Neural cell (in vitro differentiated cells): ENCODE results near the gene DNAJC21. TPM values are rescaled to one million over a fixed set of nuclear protein-coding genes. Genes with fewer than 3 reads are reported as not detected.
A peak's percentile ranks its signal among the peaks of the same experiment; 100 is the strongest.

ENCODE experiments used
- H2AFZ ChIP-seq: fragments of 200-600, 300-800 bp; sonication (generic), shearing (Covaris generic); 2 replicates; pipeline ENCODE4 v1.6.0; 2014; ENCODE audit warnings: low read depth, mild to moderate bottlenecking, antibody characterized with exemption, low read length, moderate library complexity
- H3F3A ChIP-seq: fragments of 200-600 bp; shearing (Covaris generic); 2 replicates; pipeline ENCODE4 v1.6.1; 2016; ENCODE audit warnings: mild to moderate bottlenecking, moderate library complexity, mixed read lengths, antibody characterized with exemption, low read length; ENCODE audit not compliant: insufficient read depth, poor library complexity, severe bottlenecking
- H3K27ac ChIP-seq: fragments of 200-600, 300-800 bp; sonication (generic), shearing (Covaris generic); 2 replicates; pipeline ENCODE4 v1.5.1; 2014; ENCODE audit warnings: mild to moderate bottlenecking, low read length, moderate library complexity
- H3K27me3 ChIP-seq: fragments of 300-800, 200-600 bp; sonication (generic), shearing (Covaris generic); 2 replicates; pipeline ENCODE4 v1.6.0; 2014; ENCODE audit warnings: mild to moderate bottlenecking, low read depth, low read length, moderate library complexity; ENCODE audit not compliant: insufficient read depth
- H3K36me3 ChIP-seq: fragments of 300-800, 200-600 bp; sonication (generic), shearing (Covaris generic); 2 replicates; pipeline ENCODE4 v1.5.1; 2014; ENCODE audit warnings: mild to moderate bottlenecking, antibody characterized with exemption, low read length, moderate library complexity; ENCODE audit not compliant: insufficient read depth
- H3K4me2 ChIP-seq: fragments of 300-800, 200-600 bp; sonication (generic), shearing (Covaris generic); 2 replicates; pipeline ENCODE4 v1.6.0; 2014; ENCODE audit warnings: mild to moderate bottlenecking, low read length
- H3K4me3 ChIP-seq: fragments of 300-800, 200-600 bp; sonication (generic), shearing (Covaris generic); 2 replicates; pipeline ENCODE4 v1.5.1; 2014; ENCODE audit warnings: mild to moderate bottlenecking, low read length, moderate library complexity
- H3K79me2 ChIP-seq: fragments of 200-600 bp; shearing (Covaris generic); replicated peaks from 2 replicates; pipeline ENCODE4 v1.6.0; 2014; ENCODE audit warnings: mild to moderate bottlenecking, low read length, moderate library complexity; ENCODE audit not compliant: insufficient read depth
- H3K9ac ChIP-seq: fragments of 300-800, 200-600 bp; sonication (generic), shearing (Covaris generic); 2 replicates; pipeline ENCODE4 v1.6.1; 2016; ENCODE audit warnings: mild to moderate bottlenecking, low read length, mixed read lengths
- H3K9me2 ChIP-seq: fragments of 200-600 bp; shearing (Covaris generic); 2 replicates; pipeline ENCODE4 v1.6.1; 2016; ENCODE audit warnings: mild to moderate bottlenecking, low read length, mixed read lengths; ENCODE audit not compliant: insufficient read depth
- H3K9me3 ChIP-seq: fragments of 200-600, 300-800 bp; sonication (generic), shearing (Covaris generic); 2 replicates; pipeline ENCODE4 v1.6.1; 2016; ENCODE audit warnings: mild to moderate bottlenecking, mixed run types, low read length, moderate library complexity, mixed read lengths
- H4K20me1 ChIP-seq: fragments of 200-600 bp; shearing (Covaris generic); 2 replicates; pipeline ENCODE4 v1.6.1; 2016; ENCODE audit warnings: mild to moderate bottlenecking, mixed run types; ENCODE audit not compliant: insufficient read depth
- EP300 ChIP-seq: fragments of 450-650 bp; conservative IDR thresholded peaks from 2 replicates; pipeline ENCODE4 v1.6.1; 2014; ENCODE audit warnings: antibody characterized with exemption, mild to moderate bottlenecking, moderate library complexity; ENCODE audit not compliant: poor library complexity, severe bottlenecking
- EZH2 ChIP-seq: fragments of 200-600, 300-800 bp; shearing (Covaris generic), sonication (generic); IDR thresholded peaks from 2 replicates; pipeline ENCODE4 v1.6.1; 2014; ENCODE audit warnings: antibody characterized with exemption, low read length, borderline replicate concordance, mild to moderate bottlenecking; ENCODE audit not compliant: insufficient read depth, poor library complexity, severe bottlenecking
- MXI1 ChIP-seq: fragments of 450-650 bp; conservative IDR thresholded peaks from 2 replicates; pipeline ENCODE4 v1.6.1; 2014; ENCODE audit warnings: antibody characterized with exemption, mild to moderate bottlenecking; ENCODE audit not compliant: poor library complexity, severe bottlenecking
- POLR2AphosphoS5 ChIP-seq: IDR thresholded peaks from 2 replicates; pipeline ENCODE4 v1.6.1; 2012
- RAD21 ChIP-seq: fragments of 450-650 bp; conservative IDR thresholded peaks from 2 replicates; pipeline ENCODE4 v1.6.1; 2014; ENCODE audit warnings: antibody characterized with exemption, mild to moderate bottlenecking, moderate library complexity
- SMC3 ChIP-seq: fragments of 450-650 bp; conservative IDR thresholded peaks from 2 replicates; pipeline ENCODE4 v1.6.1; 2014; ENCODE audit warnings: antibody characterized with exemption, mild to moderate bottlenecking, moderate library complexity; ENCODE audit not compliant: poor library complexity
- TAF1 ChIP-seq: IDR thresholded peaks from 2 replicates; pipeline ENCODE4 v1.6.1; 2012; ENCODE audit warnings: low read depth
- polyA plus RNA-seq: library from polyadenylated mRNA; depleted of rRNA; stranded (reverse); fragments of >200 nt; gene quantifications from 2 replicates; pipeline ENCODE4 v1.2.3, GENCODE V29; 2014
- TF ChIP-seq, protein P1 (sequence below): fragments of 450-650 bp; IDR thresholded peaks from 2 replicates; pipeline ENCODE4 v1.5.1; 2014; ENCODE audit warnings: antibody characterized with exemption, mild to moderate bottlenecking, moderate library complexity; ENCODE audit not compliant: poor library complexity, severe bottlenecking

DNAJC21 gene
- polyA plus RNA-seq, 1 donor from 2014 or later: 14.9 TPM

- no peaks in the 10 kb centered on the region for H3K9me3 ChIP-seq
- H3K4me2 ChIP-seq: no peak overlapping the region
- no peaks in the 10 kb centered on the region for H3K36me3 ChIP-seq
- no peaks in the 10 kb centered on the region for H3K9me2 ChIP-seq
- no peaks in the 10 kb centered on the region for H3F3A ChIP-seq
- no peaks in the 10 kb centered on the region for H4K20me1 ChIP-seq
- no peak overlapping the region for H3K4me3 ChIP-seq
- TF ChIP-seq EZH2 (no peak), MXI1 (no peak), RAD21 (peak; percentile 54), TAF1 (no peak), EP300 (no peak), SMC3 (peak; percentile 59)
- TF ChIP-seq, protein P1, sequence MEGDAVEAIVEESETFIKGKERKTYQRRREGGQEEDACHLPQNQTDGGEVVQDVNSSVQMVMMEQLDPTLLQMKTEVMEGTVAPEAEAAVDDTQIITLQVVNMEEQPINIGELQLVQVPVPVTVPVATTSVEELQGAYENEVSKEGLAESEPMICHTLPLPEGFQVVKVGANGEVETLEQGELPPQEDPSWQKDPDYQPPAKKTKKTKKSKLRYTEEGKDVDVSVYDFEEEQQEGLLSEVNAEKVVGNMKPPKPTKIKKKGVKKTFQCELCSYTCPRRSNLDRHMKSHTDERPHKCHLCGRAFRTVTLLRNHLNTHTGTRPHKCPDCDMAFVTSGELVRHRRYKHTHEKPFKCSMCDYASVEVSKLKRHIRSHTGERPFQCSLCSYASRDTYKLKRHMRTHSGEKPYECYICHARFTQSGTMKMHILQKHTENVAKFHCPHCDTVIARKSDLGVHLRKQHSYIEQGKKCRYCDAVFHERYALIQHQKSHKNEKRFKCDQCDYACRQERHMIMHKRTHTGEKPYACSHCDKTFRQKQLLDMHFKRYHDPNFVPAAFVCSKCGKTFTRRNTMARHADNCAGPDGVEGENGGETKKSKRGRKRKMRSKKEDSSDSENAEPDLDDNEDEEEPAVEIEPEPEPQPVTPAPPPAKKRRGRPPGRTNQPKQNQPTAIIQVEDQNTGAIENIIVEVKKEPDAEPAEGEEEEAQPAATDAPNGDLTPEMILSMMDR: peak; percentile 53
- no peaks in the 10 kb centered on the region for H3K27me3 ChIP-seq
- H3K79me2 ChIP-seq: no peaks in the 10 kb centered on the region
- H2AFZ ChIP-seq: no peak overlapping the region
- no peak overlapping the region for H3K9ac ChIP-seq
- H3K27ac ChIP-seq: no peak overlapping the region
Observed at GRCh38 chr5:34905564-34905963, 23.8 kb upstream of the DNAJC21 start.

- Histone ChIP-seq H3K27ac (no peak overlapping the region), H3K4me3 (peak overlapping the region; percentile 96), H3K36me3 (peaks cover 5% of the 10 kb centered on the region), H3K79me2 (peaks cover 42% of the 10 kb centered on the region), H3K4me2 (no peak overlapping the region), H2AFZ (no peak overlapping the region), H3K9ac (no peak overlapping the region), H3K9me3 (no peaks in the 10 kb centered on the region), H4K20me1 (no peaks in the 10 kb centered on the region), H3F3A (no peaks in the 10 kb centered on the region), H3K9me2 (no peaks in the 10 kb centered on the region), H3K27me3 (no peaks in the 10 kb centered on the region)
- TF ChIP-seq POLR2AphosphoS5: no peak
- TF ChIP-seq, protein P1: no peak
Observed at GRCh38 chr5:34913072-34913471, 16.3 kb upstream of the DNAJC21 start.

GRCh38 chr5:34914671-34915138, 14.7 kb upstream of the DNAJC21 start:
- peak overlapping the region; percentile 57 for H3K27ac ChIP-seq
- peak; percentile 72 for TF ChIP-seq MXI1
- TF ChIP-seq SMC3: no peak
- H3K79me2 ChIP-seq: peaks cover 43% of the 10 kb centered on the region
- no peaks in the 10 kb centered on the region for H3K27me3 ChIP-seq
- no peaks in the 10 kb centered on the region for H3K9me3 ChIP-seq
- H3K4me2 ChIP-seq: peak overlapping the region; percentile 66
- H3K9me2 ChIP-seq: no peaks in the 10 kb centered on the region
- peak overlapping the region; percentile 68 for H3K9ac ChIP-seq
- peak overlapping the region; percentile 56 for H2AFZ ChIP-seq
- no peaks in the 10 kb centered on the region for H4K20me1 ChIP-seq
- peak overlapping the region; percentile 96 for H3K4me3 ChIP-seq
- H3K36me3 ChIP-seq: peaks cover 5% of the 10 kb centered on the region
- H3F3A ChIP-seq: no peaks in the 10 kb centered on the region
